Muscle of leg (tissue), 11 donors: ENCODE results near the gene MYO1C. TPM values are rescaled to one million over a fixed set of nuclear protein-coding genes. Genes with fewer than 3 reads are reported as not detected.
A peak's percentile ranks its signal among the peaks of the same experiment; 100 is the strongest.

ENCODE experiments used
- DNase-seq: peaks from one replicate; pipeline ENCODE4 v3.0.0; 2013
- H3K27ac ChIP-seq: one replicate; pipeline ENCODE4 v1.5.1; 2013; ENCODE audit warnings: mild to moderate bottlenecking, low read length, control low read depth
- H3K27me3 ChIP-seq: one replicate; pipeline ENCODE4 v1.6.1; 2013; ENCODE audit warnings: low read length; ENCODE audit not compliant: control insufficient read depth, insufficient read depth
- H3K36me3 ChIP-seq: one replicate; pipeline ENCODE4 v1.6.1; 2013; ENCODE audit warnings: low read length; ENCODE audit not compliant: control insufficient read depth, insufficient read depth
- H3K4me1 ChIP-seq: one replicate; pipeline ENCODE4 v1.6.1; 2013; ENCODE audit warnings: low read length; ENCODE audit not compliant: control insufficient read depth, insufficient read depth
- H3K4me3 ChIP-seq: one replicate; pipeline ENCODE4 v1.5.1; 2013; ENCODE audit warnings: low read length, control low read depth
- H3K9me3 ChIP-seq: replicated peaks from 2 replicates; pipeline ENCODE4 v1.6.1; 2013; ENCODE audit warnings: low read depth, low read length; ENCODE audit not compliant: control insufficient read depth
- WGBS: methylation state at CpG from one replicate; pipeline ENCODE4 v1.1.5; 2013; ENCODE audit warnings: missing lambda C conversion rate; ENCODE audit not compliant: insufficient coverage; 5-methylcytosine and 5-hydroxymethylcytosine counted together
- polyA plus RNA-seq, 8 donors: library from polyadenylated mRNA; unstranded; fragments of 120-200 nt; gene quantifications; one replicate each; pipeline versions ENCODE4 v1.2.1 to v1.2.3, GENCODE V29; 2013; ENCODE audit warnings: inconsistent platforms in 1 of 8, low replicate concordance in 1 of 8; ENCODE audit not compliant: insufficient read length in 8 of 8, insufficient read depth in 1 of 8
- total RNA-seq: library from RNA; stranded (reverse); fragments of 120-200 nt; gene quantifications from one replicate; pipeline ENCODE4 v1.2.4, GENCODE V29; 2013

MYO1C gene
- total and polyA plus RNA-seq, 9 donors, result 48.7 to 90.2 (median 81.2) TPM

DNA sequence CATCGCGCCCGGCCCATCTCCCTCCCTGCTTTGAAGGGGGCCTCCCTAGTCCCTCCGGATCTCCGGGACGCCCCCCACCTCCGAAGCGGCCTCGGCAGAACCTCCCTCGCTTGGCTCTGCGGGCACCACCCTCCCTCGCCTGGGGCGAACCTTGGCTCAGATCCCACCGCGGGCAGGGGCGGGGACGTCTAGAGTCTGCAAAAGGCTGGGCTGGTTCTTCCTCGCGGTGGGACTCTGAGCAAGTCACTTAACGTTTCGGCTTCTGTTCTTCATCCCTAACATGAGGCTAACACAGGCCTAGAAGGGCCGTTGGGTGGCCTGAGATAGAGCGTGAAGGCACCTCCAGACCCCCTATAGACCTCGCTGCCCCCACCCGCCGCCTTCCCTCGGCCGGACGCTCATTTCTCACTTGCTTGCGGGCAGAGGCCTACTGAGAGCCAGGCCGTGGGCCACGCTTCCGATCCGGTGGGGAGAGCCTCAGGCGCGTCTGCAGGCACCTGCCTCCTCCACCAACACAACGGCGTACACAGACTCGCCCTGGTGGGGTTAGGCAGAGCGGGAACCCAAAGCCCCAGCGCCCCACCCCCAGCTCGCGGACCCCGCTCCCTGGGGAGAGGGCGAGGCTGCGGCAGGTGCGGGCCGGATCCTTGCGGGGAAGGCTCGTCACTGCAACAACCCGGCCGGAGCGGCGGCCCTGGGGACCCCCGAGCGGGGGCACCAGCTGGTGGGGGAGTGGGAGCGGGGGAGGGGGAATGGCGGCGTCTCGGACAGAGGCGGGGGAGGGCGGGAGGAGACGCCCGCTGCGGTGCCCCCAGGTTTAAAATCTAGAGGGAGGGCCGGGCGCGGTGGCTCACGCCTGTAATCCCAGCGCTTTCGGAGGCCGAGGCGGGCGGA lies 5.4 kb downstream of the MYO1C start:
- H3K9me3 ChIP-seq, result no peaks in the 10 kb centered on the region
- peaks cover 16% of the 10 kb centered on the region for H3K36me3 ChIP-seq
- peak overlapping the region; percentile 53 for H3K4me3 ChIP-seq
- H3K27me3 ChIP-seq, result no peaks in the 10 kb centered on the region
- WGBS, result 12% methylated on average over 40 of the region's 74 CpGs
- peak; percentile 76 for DNase-seq
- peaks cover 62% of the 10 kb centered on the region for H3K4me1 ChIP-seq
- H3K27ac ChIP-seq, result peak overlapping the region; percentile 96

DNA sequence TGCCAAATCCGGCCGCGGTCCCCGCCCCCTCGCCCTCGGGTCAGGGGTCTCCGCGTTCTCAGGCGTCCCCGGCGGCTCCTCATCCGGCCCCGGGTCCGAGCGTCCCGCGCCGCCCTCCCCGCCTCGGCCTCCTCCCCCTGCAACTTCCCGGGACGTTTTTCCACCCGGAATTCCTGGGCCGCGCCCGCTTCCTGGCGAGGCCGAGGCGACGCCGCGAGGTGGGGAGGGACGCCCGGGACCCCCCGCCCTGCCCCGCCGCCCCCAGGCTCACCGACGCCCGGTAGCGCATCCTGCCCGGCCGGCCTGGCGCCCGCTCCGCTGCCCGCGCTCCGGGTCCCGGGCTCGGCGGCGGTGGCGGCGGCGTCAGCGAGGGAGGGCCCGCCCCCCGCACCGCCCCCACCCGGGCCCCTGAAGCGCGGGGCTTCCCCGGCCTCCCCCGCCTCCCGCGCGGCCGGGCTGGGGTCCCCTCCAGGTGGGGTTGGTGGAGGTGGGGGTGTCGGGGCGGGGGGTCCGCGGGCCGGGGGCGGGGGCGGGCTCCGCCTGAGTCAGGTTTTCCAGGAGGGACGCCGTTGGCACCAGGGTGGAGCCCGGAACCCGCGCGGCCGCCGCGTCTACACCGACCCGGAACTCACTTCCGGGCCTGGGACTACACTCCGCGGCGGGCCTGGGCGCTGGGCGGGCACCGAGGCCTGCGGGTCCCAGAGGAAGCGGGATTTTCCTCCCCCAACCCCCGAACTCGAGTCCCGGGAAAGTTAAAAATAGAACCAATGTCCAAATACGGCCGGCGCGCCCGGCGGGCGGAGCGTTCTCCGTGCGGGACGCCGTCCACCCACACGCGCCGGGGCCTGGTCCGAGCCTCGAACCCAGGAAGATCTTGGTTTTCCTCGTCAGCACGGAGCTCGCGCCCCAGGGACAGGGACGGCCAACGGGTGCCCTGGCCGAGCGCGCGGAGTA lies 6.8 kb downstream of the MYO1C start:
- no peaks in the 10 kb centered on the region for H3K9me3 ChIP-seq
- H3K4me1 ChIP-seq, result peaks cover 57% of the 10 kb centered on the region
- H3K27me3 ChIP-seq, result no peaks in the 10 kb centered on the region
- H3K36me3 ChIP-seq, result peaks cover 29% of the 10 kb centered on the region
- 1% methylated on average over 86 of the region's 127 CpGs for WGBS
- peak overlapping the region; percentile 61 for H3K4me3 ChIP-seq
- DNase-seq, result peak; percentile 82
- peak overlapping the region; percentile 96 for H3K27ac ChIP-seq

DNA sequence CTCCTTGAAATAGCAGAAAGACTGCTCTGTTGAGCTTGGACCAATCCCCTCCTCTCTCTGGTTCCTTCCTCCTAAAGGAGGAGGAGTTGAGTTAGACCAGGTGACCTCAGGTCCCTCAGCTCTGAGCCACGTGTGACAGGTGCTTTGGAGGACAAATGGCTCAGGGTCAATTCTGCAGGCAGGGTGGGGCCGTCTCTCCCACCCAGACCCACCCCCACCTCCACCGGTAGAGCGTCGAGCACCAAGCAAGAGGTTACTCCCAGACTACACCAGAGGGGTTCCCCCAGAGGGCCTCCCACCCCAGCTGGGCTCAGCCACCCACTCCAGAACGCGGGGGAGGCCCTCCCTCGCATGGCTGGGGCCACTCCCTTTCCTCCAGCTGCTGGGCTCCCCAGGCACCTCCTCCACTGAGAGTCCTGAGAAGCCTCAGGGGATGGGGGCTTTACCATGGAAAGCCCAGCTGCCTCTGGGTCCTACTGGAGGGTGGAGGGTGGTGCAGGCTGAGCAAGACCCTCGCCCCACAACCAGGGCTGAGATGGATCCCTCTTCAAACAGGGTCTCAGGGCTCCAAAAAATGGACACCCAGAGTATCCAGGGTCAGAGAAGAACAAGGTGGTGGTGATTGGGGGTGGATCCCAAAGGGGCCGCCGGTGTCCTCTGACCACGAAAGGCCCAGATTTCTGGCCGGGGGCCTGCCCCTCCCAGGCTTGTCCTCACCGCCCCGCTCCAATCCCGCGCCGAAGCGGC lies 7.6 kb downstream of the MYO1C start:
- Histone ChIP-seq H3K4me3 (peak overlapping the region; percentile 56), H3K27me3 (no peaks in the 10 kb centered on the region), H3K27ac (peak overlapping the region; percentile 90), H3K4me1 (peaks cover 49% of the 10 kb centered on the region), H3K9me3 (no peaks in the 10 kb centered on the region), H3K36me3 (peaks cover 34% of the 10 kb centered on the region)
- peak; percentile 65 for DNase-seq
- WGBS, result 1% methylated on average over 10 of the region's 19 CpGs

DNA sequence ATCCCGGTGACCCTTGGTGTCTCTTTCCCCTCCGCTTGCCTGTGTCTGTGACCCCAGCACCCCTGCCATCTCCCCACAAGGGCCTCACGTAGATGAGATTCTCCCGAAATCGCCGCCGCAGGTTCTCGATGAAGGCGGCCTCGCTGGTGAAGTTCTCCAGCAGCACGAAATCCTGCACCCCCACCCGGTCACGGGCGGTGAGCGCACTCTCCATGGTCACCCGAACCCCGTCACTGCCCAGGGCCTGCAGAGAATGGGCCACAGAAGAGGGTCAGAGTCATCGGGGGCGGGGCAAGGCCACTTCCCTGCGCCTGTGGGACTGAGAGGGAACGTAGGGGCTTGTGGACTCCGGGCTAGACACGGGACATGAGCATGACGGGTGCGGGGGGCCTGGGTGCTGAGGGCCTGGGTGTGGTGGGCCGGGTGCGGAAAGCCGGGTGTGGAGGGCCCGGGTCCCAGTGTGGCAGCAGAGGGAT lies 8.4 kb downstream of the MYO1C start:
- H3K27ac ChIP-seq, result peak overlapping the region; percentile 62
- H3K4me1 ChIP-seq, result peaks cover 42% of the 10 kb centered on the region
- H3K27me3 ChIP-seq, result no peaks in the 10 kb centered on the region
- 90% methylated on average over 29 of the region's 29 CpGs for WGBS
- H3K9me3 ChIP-seq, result no peaks in the 10 kb centered on the region
- no peak for DNase-seq
- H3K4me3 ChIP-seq, result no peak overlapping the region
- H3K36me3 ChIP-seq, result peaks cover 36% of the 10 kb centered on the region

DNA sequence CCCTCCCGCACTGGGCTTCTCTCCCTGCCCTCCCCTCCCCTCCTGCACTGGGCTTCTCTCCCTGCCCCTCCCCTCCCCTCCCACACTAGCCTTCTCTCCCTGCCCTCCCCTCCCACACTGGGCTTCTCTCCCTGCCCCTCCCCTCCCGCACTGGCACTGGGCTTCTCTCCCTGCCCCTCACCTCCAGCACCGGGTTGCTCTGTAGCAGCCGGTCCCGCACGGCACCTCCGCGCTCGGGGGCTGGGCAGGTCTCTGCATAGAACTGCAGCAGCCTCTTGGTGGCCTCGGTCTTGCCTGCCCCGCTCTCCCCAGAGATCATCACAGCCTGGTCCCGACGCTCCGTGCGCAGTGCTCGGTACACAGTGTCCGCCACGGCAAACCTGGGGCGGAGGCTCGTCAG lies 9.8 kb downstream of the MYO1C start:
- no peaks in the 10 kb centered on the region for H3K27me3 ChIP-seq
- no peak for DNase-seq
- H3K36me3 ChIP-seq, result peaks cover 50% of the 10 kb centered on the region
- peaks cover 30% of the 10 kb centered on the region for H3K4me1 ChIP-seq
- WGBS, result 78% methylated on average over 19 of the region's 20 CpGs
- no peak overlapping the region for H3K4me3 ChIP-seq
- no peak overlapping the region for H3K27ac ChIP-seq
- no peaks in the 10 kb centered on the region for H3K9me3 ChIP-seq

DNA sequence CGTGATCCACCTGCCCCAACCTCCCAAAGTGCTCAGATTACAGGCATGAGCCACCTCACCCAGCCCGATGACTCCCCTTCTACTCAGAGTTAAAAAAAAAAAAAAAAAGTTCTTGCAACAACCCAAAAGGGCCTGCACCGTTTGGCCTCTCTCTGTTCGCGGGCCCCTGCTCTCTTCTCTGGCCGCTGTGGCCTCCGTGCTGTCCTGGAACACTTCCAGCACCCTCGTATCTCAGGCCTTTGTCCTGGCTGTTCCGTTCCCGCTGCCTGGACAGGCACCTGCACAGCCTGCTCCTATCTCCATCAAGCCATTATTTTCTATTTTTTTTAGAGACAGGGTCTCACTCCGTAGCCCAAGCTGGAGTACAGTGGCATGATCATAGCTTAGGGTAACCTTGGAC lies 10.8 kb downstream of the MYO1C start:
- Histone ChIP-seq H3K27ac (no peak overlapping the region), H3K27me3 (no peaks in the 10 kb centered on the region), H3K4me1 (peaks cover 21% of the 10 kb centered on the region), H3K9me3 (no peaks in the 10 kb centered on the region), H3K36me3 (peaks cover 59% of the 10 kb centered on the region), H3K4me3 (no peak overlapping the region)
- WGBS, result 78% methylated on average over 8 of the region's 11 CpGs
- DNase-seq, result no peak

DNA sequence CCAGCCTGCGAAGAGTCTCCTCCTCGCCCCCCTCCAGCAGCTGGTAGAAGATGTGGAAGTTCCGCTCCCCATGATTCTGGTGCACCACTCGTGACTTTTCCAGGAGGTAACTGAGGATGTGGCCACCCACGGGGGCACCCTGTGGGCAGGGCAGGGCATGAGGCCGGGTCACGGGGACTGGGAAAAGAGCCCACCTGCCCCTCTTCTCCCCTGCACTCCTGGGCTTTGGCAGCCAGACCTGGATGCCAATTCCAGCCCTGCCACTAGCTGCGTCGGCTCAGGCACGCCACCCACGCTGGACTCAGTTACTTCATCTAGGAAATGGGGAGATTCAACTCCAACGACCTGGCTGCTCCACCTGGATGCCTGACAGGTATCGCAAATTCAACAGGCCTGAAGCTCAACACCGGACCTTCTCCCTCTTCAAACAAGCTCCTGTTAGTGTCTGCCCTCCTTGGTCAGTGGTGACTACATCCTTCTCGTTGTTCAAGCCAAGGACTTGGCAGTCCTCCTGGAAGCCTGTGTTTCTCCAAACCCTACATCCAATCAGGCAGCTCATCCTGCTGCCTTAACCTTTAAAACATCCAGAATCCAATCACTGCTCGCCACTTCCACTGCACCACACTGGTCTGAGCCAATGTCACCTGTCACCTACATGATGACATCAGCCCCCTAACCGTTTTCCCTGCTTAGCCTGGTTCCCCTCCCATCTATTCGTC lies 11.6 kb downstream of the MYO1C start:
- Histone ChIP-seq H3K27ac (no peak overlapping the region), H3K4me3 (no peak overlapping the region), H3K27me3 (no peaks in the 10 kb centered on the region), H3K36me3 (peaks cover 65% of the 10 kb centered on the region), H3K4me1 (peaks cover 13% of the 10 kb centered on the region), H3K9me3 (no peaks in the 10 kb centered on the region)
- DNase-seq, result no peak
- WGBS, result 86% methylated on average over 16 of the region's 18 CpGs

DNA sequence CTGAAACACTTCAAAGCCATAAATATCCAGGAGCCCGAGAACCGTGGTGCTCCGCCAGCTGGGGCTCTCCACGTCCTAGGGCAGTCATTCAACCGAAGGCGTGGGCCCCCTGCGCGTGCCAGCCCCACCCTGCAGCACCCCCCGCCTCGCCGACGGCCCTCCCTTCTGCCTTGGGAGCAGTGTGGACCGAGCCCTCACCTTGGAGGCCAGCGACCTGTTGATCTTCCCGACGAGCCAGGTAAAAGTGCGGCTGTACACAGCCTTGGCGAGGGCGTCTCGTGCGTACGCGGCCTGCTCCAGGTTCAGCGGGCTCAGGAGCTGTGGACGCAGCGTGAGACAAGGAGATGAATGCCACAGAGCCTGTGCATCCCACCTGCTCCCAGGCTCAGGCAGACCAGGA lies 14.1 kb downstream of the MYO1C start:
- H3K36me3 ChIP-seq, result peaks cover 82% of the 10 kb centered on the region
- 89% methylated on average over 26 of the region's 26 CpGs for WGBS

DNA sequence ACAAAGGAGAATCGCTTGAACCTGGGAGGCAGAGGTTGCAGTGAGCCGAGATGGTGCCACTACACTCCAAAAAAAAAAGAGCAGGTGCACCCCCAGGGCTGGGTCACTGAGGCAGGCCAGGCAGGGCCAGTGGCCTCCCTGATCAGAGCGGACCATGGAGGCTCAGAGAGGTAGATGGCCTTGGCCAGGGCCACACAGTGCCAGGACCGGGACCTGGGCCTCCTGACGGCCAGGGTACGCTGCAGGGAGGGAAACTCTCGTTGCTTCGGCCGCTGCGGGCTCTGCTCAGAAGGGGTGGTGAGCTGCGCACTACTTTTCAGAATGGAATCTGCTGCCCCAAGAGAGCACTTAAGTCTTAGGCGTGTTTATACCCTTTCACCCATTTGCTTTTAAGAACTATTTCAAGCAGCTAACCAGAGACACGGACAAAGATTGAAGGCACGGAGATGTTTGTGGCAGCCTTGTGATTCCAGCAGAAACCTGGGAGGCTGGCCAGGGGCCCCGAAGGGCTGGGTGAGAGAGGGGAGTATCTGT lies 17.1 kb downstream of the MYO1C start:
- no peaks in the 10 kb centered on the region for H3K27me3 ChIP-seq
- H3K36me3 ChIP-seq, result peaks cover 81% of the 10 kb centered on the region
- no peak overlapping the region for H3K4me3 ChIP-seq
- DNase-seq, result no peak
- no peaks in the 10 kb centered on the region for H3K4me1 ChIP-seq
- H3K27ac ChIP-seq, result no peak overlapping the region
- 85% methylated on average over 8 of the region's 15 CpGs for WGBS
- no peaks in the 10 kb centered on the region for H3K9me3 ChIP-seq

More for the DNA sequence above, 14.1 kb downstream of the MYO1C start:
- Histone ChIP-seq H3K4me1 (no peaks in the 10 kb centered on the region), H3K27ac (no peak overlapping the region), H3K4me3 (no peak overlapping the region), H3K9me3 (no peaks in the 10 kb centered on the region), H3K27me3 (no peaks in the 10 kb centered on the region)
- DNase-seq, result no peak
